ENCODE data around the gene ZKSCAN7. TPM values are rescaled to one million over a fixed set of nuclear protein-coding genes. Genes with fewer than 3 reads are reported as not detected.

Gene ZKSCAN7
- total RNA-seq, 1 donor from 2014 or later, result 3.9 TPM

Other genes starting within 250 kb of the ZKSCAN7 start
- gene TCAIM, start 216.4 kb upstream of the ZKSCAN7 start, total RNA-seq, result 33.5 TPM
- gene ZNF445, start 77.5 kb upstream of the ZKSCAN7 start, total RNA-seq, result 21.1 TPM
- 2.7 TPM for gene ZNF660, start 29.8 kb downstream of the ZKSCAN7 start, total RNA-seq
- gene ZNF197, start 69.8 kb downstream of the ZKSCAN7 start, total RNA-seq, result 12.6 TPM
- 8.8 TPM for gene ZNF35, start 93.5 kb downstream of the ZKSCAN7 start, total RNA-seq
- gene ZNF502, start 157.5 kb downstream of the ZKSCAN7 start, total RNA-seq, result 2.3 TPM
- gene ZNF501, start 174.4 kb downstream of the ZKSCAN7 start, total RNA-seq, result 4.8 TPM
- 27.8 TPM for gene KIAA1143, start 206.4 kb downstream of the ZKSCAN7 start, total RNA-seq
- 1.3 TPM for gene KIF15, start 206.6 kb downstream of the ZKSCAN7 start, total RNA-seq